ENCODE data around the gene RAB40C.

DNA sequence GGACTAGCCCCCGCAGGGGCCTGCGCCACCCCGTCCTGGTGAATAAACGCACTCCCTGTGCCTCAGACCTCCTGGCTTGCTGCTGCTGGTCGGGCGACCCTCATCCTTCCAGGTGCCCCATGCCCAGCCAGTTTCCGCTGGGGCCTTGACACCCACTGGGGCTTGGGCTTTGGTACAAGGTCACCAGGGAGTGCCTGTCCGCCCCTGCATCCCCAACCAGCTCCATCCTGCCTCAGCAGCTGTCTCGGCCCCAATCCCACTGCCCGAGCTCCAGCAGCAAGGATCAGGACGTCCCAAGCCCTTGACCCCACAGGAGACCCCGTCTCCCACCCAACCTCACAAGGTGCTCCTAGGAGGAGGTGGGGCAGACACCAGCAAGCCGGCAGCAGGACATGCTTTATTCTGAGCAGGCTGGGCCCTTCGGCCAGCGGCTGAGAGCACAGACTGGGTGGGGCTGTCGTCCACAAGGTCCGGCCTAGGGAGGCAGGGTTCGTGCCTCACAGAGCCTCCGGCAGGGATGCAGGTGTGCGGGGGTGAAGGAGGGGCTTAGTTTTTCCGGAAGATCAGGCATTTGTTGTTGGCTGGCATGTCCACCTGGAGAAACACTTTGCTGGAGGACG is 44.3 kb downstream of the RAB40C start:
- TF ChIP-seq, protein P1, sequence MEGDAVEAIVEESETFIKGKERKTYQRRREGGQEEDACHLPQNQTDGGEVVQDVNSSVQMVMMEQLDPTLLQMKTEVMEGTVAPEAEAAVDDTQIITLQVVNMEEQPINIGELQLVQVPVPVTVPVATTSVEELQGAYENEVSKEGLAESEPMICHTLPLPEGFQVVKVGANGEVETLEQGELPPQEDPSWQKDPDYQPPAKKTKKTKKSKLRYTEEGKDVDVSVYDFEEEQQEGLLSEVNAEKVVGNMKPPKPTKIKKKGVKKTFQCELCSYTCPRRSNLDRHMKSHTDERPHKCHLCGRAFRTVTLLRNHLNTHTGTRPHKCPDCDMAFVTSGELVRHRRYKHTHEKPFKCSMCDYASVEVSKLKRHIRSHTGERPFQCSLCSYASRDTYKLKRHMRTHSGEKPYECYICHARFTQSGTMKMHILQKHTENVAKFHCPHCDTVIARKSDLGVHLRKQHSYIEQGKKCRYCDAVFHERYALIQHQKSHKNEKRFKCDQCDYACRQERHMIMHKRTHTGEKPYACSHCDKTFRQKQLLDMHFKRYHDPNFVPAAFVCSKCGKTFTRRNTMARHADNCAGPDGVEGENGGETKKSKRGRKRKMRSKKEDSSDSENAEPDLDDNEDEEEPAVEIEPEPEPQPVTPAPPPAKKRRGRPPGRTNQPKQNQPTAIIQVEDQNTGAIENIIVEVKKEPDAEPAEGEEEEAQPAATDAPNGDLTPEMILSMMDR (IDR thresholded peaks at IDR 0.05; ENCODE audit: borderline replicate concordance, extremely low read depth, low read length, poor library complexity, severe bottlenecking) = no peak
- TF ChIP-seq EZH2 (IDR thresholded peaks at IDR 0.05; ENCODE audit: borderline replicate concordance, low read depth, low read length, severe bottlenecking) = no peak

Data from DND-41 (cell line).